Upper lobe of left lung (tissue), 4 donors: ENCODE data around the gene ADGRL3.

Source experiments
- POLR2A ChIP-seq, 4 donors: fragments of 450-650 bp; IDR thresholded peaks; one replicate each; pipeline ENCODE4 v1.5.1; 2016 to 2017; ENCODE audit warnings: antibody characterized with exemption in 4 of 4, mild to moderate bottlenecking in 2 of 4
- POLR2AphosphoS5 ChIP-seq, 2 donors: sonication (generic); formaldehyde crosslinking; IDR thresholded peaks; one replicate each; pipeline ENCODE4 v1.5.1; 2017; ENCODE audit warnings: antibody characterized with exemption in 2 of 2
- TF ChIP-seq, protein P1 (sequence below), 6 experiments: fragments of 450-650 bp in 4 of 6; fragments of 200-600 bp in 2 of 6; sonication (generic) in 2 of 6; IDR thresholded peaks; one replicate each; pipeline ENCODE4 v1.5.1; 2016 to 2019; ENCODE audit warnings: antibody characterized with exemption in 6 of 6

GRCh38 chr4:61389640-61390039 lies 189.5 kb downstream of the ADGRL3 start:
- TF ChIP-seq, protein P1, sequence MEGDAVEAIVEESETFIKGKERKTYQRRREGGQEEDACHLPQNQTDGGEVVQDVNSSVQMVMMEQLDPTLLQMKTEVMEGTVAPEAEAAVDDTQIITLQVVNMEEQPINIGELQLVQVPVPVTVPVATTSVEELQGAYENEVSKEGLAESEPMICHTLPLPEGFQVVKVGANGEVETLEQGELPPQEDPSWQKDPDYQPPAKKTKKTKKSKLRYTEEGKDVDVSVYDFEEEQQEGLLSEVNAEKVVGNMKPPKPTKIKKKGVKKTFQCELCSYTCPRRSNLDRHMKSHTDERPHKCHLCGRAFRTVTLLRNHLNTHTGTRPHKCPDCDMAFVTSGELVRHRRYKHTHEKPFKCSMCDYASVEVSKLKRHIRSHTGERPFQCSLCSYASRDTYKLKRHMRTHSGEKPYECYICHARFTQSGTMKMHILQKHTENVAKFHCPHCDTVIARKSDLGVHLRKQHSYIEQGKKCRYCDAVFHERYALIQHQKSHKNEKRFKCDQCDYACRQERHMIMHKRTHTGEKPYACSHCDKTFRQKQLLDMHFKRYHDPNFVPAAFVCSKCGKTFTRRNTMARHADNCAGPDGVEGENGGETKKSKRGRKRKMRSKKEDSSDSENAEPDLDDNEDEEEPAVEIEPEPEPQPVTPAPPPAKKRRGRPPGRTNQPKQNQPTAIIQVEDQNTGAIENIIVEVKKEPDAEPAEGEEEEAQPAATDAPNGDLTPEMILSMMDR (IDR thresholded peaks at IDR 0.05), result no peak
- TF ChIP-seq POLR2A (IDR thresholded peaks at IDR 0.05), result no peak
- TF ChIP-seq POLR2AphosphoS5 (IDR thresholded peaks at IDR 0.05), result no peak
